ENCODE results near the gene AGPS. TPM values are rescaled to one million over a fixed set of nuclear protein-coding genes. Genes with fewer than 3 reads are reported as not detected.

The AGPS gene
- total and polyA plus RNA-seq, 9 of the 15 experiments (the other 6 are each of a cell fraction or from before 2014, with no cell fraction given): 15.5 to 211 (median 63.1) TPM

- FAIRE-seq (no peak), ATAC-seq (no peak), DNase-seq (ENCODE audit: extremely low read depth in 1 of 4, low spot score in 3 of 4) (no peak)
- in situ Hi-C loops (cut with MboI) (no loop called here), intact Hi-C loops (cut with micrococcal nuclease) (no loop called here)
- ChIA-PET CTCF (ENCODE audit: low intra/inter-chr PET ratio) (no interaction called here), POLR2A (interaction anchor here (0.6 to 1.1 kb wide), 5 partner anchors 9 to 161 kb away, joined by 3 to 7 read pairs (median 4); no protein-coding TSS in a partner anchor)
- no peak overlapping the region for H3K4me3 ChIP-seq
- H3K27me3 ChIP-seq (ENCODE audit: control insufficient read depth in 2 of 2, insufficient read depth in 2 of 2, low read length in 2 of 2): no peaks in the 10 kb centered on the region
- no TSS peak for BruUV-seq (replicated peaks)
- H2AFZ ChIP-seq (ENCODE audit: low read depth, low read length): no peak overlapping the region
- H3K4me1 ChIP-seq (replicated peaks in 1 of 2; ENCODE audit: control insufficient read depth in 2 of 2, insufficient read depth in 2 of 2, low read length in 2 of 2): peaks cover 3 to 48% of the 10 kb centered on the region in 2 experiments
- H4K20me1 ChIP-seq (replicated peaks; ENCODE audit: control insufficient read depth, insufficient read depth, low read length): peaks cover 6% of the 10 kb centered on the region; the same call in 1 of the 2 replicates
- H3K9me1 ChIP-seq (ENCODE audit: control insufficient read depth, insufficient read depth, low read length): no peaks in the 10 kb centered on the region
- no peaks in the 10 kb centered on the region for H3K9me3 ChIP-seq (replicated peaks; ENCODE audit: control insufficient read depth, insufficient read depth, low read depth, low read length)
- peak overlapping the region in 1 of 2 experiments; percentile 7; a peak in 1 of 4 replicates for H3K9ac ChIP-seq (ENCODE audit: insufficient read depth in 1 of 2, low read depth in 2 of 2, low read length in 2 of 2)
- no peak overlapping the region for H3K4me2 ChIP-seq (ENCODE audit: insufficient read depth, low read length)
- peaks cover 19% of the 10 kb centered on the region for H3K36me3 ChIP-seq (ENCODE audit: control insufficient read depth, insufficient read depth, low read length)
- no peak overlapping the region for H3K27ac ChIP-seq (ENCODE audit: extremely low read depth, low read depth, low read length)
- H3K79me2 ChIP-seq (ENCODE audit: control insufficient read depth, insufficient read depth, low read length): peaks cover 99% of the 10 kb centered on the region
- WGBS (ENCODE audit: insufficient coverage, low coverage, missing lambda C conversion rate): 59% methylated on average over 12 of the region's 12 CpGs
- no peak for TF ChIP-seq ZNF134 (CRISPR knock-in tag; conservative IDR thresholded peaks at IDR 0.05)
- TF ChIP-seq ATF2 (CRISPR knock-in tag; IDR thresholded peaks at IDR 0.05): no peak
- no peak for TF ChIP-seq NFIC (IDR thresholded peaks at IDR 0.05)
- no peak for TF ChIP-seq IRF2 (CRISPR knock-in tag; IDR thresholded peaks at IDR 0.05)
- TF ChIP-seq ZNF561 (CRISPR knock-in tag; conservative IDR thresholded peaks at IDR 0.05): no peak
- no peak for TF ChIP-seq HOXB6 (CRISPR knock-in tag; IDR thresholded peaks at IDR 0.05; ENCODE audit: borderline replicate concordance)
- TF ChIP-seq LARP7 (IDR thresholded peaks at IDR 0.05): no peak
- TF ChIP-seq CHD4 (IDR thresholded peaks at IDR 0.05; ENCODE audit: insufficient read depth, insufficient replicate concordance, low read depth, low read length, poor library complexity, severe bottlenecking): no peak
- no peak for TF ChIP-seq NR4A1 (CRISPR knock-in tag; IDR thresholded peaks at IDR 0.05)
- no peak for TF ChIP-seq NR4A1 (tag; IDR thresholded peaks at IDR 0.05)
- peak; percentile 83 for TF ChIP-seq CEBPG (CRISPR knock-in tag; IDR thresholded peaks at IDR 0.05)
- TF ChIP-seq CEBPG (tag; conservative IDR thresholded peaks at IDR 0.05 in 1 of 2, IDR thresholded peaks at IDR 0.05 in 1 of 2): peak; percentile 77 to 86
- TF ChIP-seq ATF6 (CRISPR knock-in tag; IDR thresholded peaks at IDR 0.05): no peak
- TF ChIP-seq ATF3 (IDR thresholded peaks at IDR 0.05): peak; percentile 86
- TF ChIP-seq ATF3 (CRISPR knock-in tag; conservative IDR thresholded peaks at IDR 0.05): no peak
- no peak for TF ChIP-seq CBFA2T3 (IDR thresholded peaks at IDR 0.05)
- TF ChIP-seq SMAD4 (CRISPR knock-in tag; conservative IDR thresholded peaks at IDR 0.05): 0 out of 2 replicates have a peak, but pooled peaks have one; percentile 33
- no peak for TF ChIP-seq CBX1 (IDR thresholded peaks at IDR 0.05; ENCODE audit: low read depth)
- no peak for TF ChIP-seq SP2 (IDR thresholded peaks at IDR 0.05; ENCODE audit: extremely low read depth, low read depth, low read length, poor library complexity, severe bottlenecking)
These were observed 5.1 kb downstream of the AGPS start for GRCh38 chr2:177397481-177398289.
